Measurements from ENCODE around the gene MARCHF2. TPM values are rescaled to one million over a fixed set of nuclear protein-coding genes. Genes with fewer than 3 reads are reported as not detected.

MARCHF2 gene
- total RNA-seq, 1 donor from 2014 or later, result 45.8 TPM

- no peak for DNase-seq (ENCODE audit: low spot score)
Measured at GRCh38 chr19:8387688-8388611, 25.2 kb upstream of the MARCHF2 start.

- no peak for DNase-seq (ENCODE audit: low spot score)
Measured at GRCh38 chr19:8388612-8388958, 24.5 kb upstream of the MARCHF2 start.

GRCh38 chr19:8389891-8390616, 23.1 kb upstream of the MARCHF2 start, which contains the start of gene RAB11B:
Gene RAB11B (plus strand): TSS chr19:8390360. CDS start chr19:8390417, 57 bp downstream.
- DNase-seq (ENCODE audit: low spot score), result peak; percentile 100

- peak; percentile 95 for DNase-seq (ENCODE audit: low spot score)
Measured at GRCh38 chr19:8390617-8390981, 22.5 kb upstream of the MARCHF2 start.

GRCh38 chr19:8391198-8392016, 21.7 kb upstream of the MARCHF2 start:
- no peak for DNase-seq (ENCODE audit: low spot score)

GRCh38 chr19:8392017-8392591, 21.0 kb upstream of the MARCHF2 start:
- DNase-seq (ENCODE audit: low spot score), result no peak

- DNase-seq (ENCODE audit: low spot score), result no peak
Measured at GRCh38 chr19:8393192-8393870, 19.8 kb upstream of the MARCHF2 start.

GRCh38 chr19:8393871-8394250, 19.2 kb upstream of the MARCHF2 start:
- no peak for DNase-seq (ENCODE audit: low spot score)

- DNase-seq (ENCODE audit: low spot score), result no peak
Measured at GRCh38 chr19:8395621-8396082, 17.5 kb upstream of the MARCHF2 start.

- DNase-seq (ENCODE audit: low spot score), result no peak
Measured at GRCh38 chr19:8396185-8396562, 16.9 kb upstream of the MARCHF2 start.

GRCh38 chr19:8396563-8397203, 16.4 kb upstream of the MARCHF2 start:
- no peak for DNase-seq (ENCODE audit: low spot score)

- no peak for DNase-seq (ENCODE audit: low spot score)
Measured at GRCh38 chr19:8397271-8397670, 15.8 kb upstream of the MARCHF2 start.

GRCh38 chr19:8397746-8398310, 15.3 kb upstream of the MARCHF2 start:
- DNase-seq (ENCODE audit: low spot score), result no peak

GRCh38 chr19:8398311-8398771, 14.8 kb upstream of the MARCHF2 start:
- no peak for DNase-seq (ENCODE audit: low spot score)

GRCh38 chr19:8399681-8400188, 13.4 kb upstream of the MARCHF2 start:
- no peak for DNase-seq (ENCODE audit: low spot score)

GRCh38 chr19:8401981-8402411, 11.1 kb upstream of the MARCHF2 start:
- DNase-seq (ENCODE audit: low spot score), result no peak

GRCh38 chr19:8403098-8403819, 9.8 kb upstream of the MARCHF2 start:
- no peak for DNase-seq (ENCODE audit: low spot score)

GRCh38 chr19:8403820-8404109, 9.3 kb upstream of the MARCHF2 start:
- no peak for DNase-seq (ENCODE audit: low spot score)

GRCh38 chr19:8404391-8405151, 8.5 kb upstream of the MARCHF2 start:
- DNase-seq (ENCODE audit: low spot score), result no peak

All from mucosa of gallbladder (tissue), 1 donor.